Measurements from ENCODE around the gene BSDC1.

BSDC1 gene

DNA sequence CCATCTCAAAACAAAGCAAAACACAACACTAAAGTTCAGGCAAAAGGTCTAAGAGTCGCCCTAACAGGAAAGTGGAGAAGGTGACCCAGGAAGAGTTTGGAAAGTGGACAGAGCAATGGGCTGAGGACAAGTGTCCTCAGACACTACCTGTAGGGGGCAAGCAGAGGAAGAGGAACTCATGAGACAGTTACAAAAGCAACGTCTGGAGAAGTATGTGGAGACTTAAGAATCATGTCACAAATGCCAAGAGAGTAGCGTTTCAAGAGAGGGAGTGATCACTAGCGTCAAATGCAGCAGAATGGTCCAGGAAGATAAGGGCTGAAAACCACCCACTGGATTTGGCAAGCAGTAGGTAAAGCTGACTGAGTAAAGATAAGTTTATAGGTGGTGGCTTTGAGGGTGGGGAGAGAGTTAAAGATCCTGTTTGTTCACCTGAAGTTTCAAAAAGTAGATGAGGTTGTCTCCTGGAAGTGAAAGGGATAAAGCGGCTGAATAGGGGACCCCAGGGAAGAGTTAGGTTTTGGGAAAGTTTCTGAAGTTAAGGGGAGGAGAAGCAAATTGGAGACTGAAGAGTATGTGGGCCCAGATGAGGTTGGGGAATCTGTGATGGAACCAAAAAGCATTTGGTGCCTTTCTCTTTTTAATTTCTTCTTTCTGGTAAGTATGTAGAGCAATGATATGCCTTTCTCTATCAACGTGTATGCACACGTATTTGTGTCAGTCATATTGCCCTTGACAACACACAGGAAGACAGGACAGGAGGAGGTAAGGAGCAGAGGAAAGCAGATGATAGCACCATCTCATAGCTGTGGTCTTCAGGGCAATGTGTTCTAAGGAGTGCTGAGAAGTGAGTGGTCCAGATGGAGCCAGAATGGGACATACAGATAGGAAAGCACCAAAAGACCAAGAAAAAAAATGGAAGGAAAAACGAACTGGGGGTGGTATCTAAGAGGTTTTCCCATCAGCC is 3.1 kb downstream of the BSDC1 start:
- Mint-ChIP-seq H3K4me3 (no peak overlapping the region), H3K27me3 (ENCODE audit: low read depth, poor library complexity) (no peaks in the 10 kb centered on the region), H3K9me3 (no peaks in the 10 kb centered on the region), H3K27ac (no peak overlapping the region), H3K4me1 (peaks cover 25% of the 10 kb centered on the region), H3K36me3 (ENCODE audit: low read depth) (peaks cover 12% of the 10 kb centered on the region)
- TF ChIP-seq CTCF (IDR thresholded peaks at IDR 0.05): no peak
- DNase-seq: no peak

DNA sequence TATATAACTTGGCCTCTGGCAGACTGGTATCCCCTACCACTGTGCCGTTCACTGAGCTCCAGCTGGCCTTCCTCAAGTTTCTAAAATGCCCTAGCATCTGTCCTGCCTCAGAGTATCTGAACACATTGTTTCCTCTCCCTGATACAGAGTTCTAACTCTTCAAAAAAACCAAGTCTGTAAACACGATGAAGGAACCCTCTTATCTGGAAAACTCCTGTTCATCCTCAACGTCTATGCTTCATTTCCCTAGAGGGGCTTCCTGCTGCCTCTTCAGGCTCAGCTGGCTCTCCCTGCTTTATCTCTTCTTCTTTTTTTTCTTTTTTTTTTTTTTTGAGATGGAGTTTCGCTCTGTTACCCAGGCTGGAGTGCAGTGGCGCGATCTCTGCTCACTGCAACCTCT is 5.6 kb downstream of the BSDC1 start:
- peaks cover 12% of the 10 kb centered on the region for H3K4me1 Mint-ChIP-seq
- no peak overlapping the region for H3K27ac Mint-ChIP-seq
- no peaks in the 10 kb centered on the region for H3K27me3 Mint-ChIP-seq (ENCODE audit: low read depth, poor library complexity)
- no peaks in the 10 kb centered on the region for H3K9me3 Mint-ChIP-seq
- peaks cover 34% of the 10 kb centered on the region for H3K36me3 Mint-ChIP-seq (ENCODE audit: low read depth)
- DNase-seq: no peak
- no peak overlapping the region for H3K4me3 Mint-ChIP-seq
- no peak for TF ChIP-seq CTCF (IDR thresholded peaks at IDR 0.05)

GRCh38 chr1:32386676-32387392 is 7.4 kb downstream of the BSDC1 start:
- Mint-ChIP-seq H3K4me1 (no peaks in the 10 kb centered on the region), H3K36me3 (ENCODE audit: low read depth) (peaks cover 47% of the 10 kb centered on the region), H3K9me3 (no peaks in the 10 kb centered on the region), H3K4me3 (no peak overlapping the region), H3K27ac (no peak overlapping the region), H3K27me3 (ENCODE audit: low read depth, poor library complexity) (no peaks in the 10 kb centered on the region)
- DNase-seq: no peak
- TF ChIP-seq CTCF (IDR thresholded peaks at IDR 0.05): no peak

- Mint-ChIP-seq H3K4me3 (no peak overlapping the region), H3K9me3 (no peaks in the 10 kb centered on the region), H3K27ac (peak overlapping the region; percentile 2), H3K27me3 (ENCODE audit: low read depth, poor library complexity) (no peaks in the 10 kb centered on the region), H3K36me3 (ENCODE audit: low read depth) (peaks cover 63% of the 10 kb centered on the region), H3K4me1 (no peaks in the 10 kb centered on the region)
- TF ChIP-seq CTCF (IDR thresholded peaks at IDR 0.05): no peak
- DNase-seq: no peak
Measured at GRCh38 chr1:32380057-32380456, 14.2 kb downstream of the BSDC1 start.

GRCh38 chr1:32377541-32378220 is 16.6 kb downstream of the BSDC1 start:
- no peak overlapping the region for H3K27ac Mint-ChIP-seq
- H3K4me3 Mint-ChIP-seq: no peak overlapping the region
- H3K4me1 Mint-ChIP-seq: no peaks in the 10 kb centered on the region
- TF ChIP-seq CTCF (IDR thresholded peaks at IDR 0.05): no peak
- peaks cover 65% of the 10 kb centered on the region for H3K36me3 Mint-ChIP-seq (ENCODE audit: low read depth)
- no peak for DNase-seq
- H3K27me3 Mint-ChIP-seq (ENCODE audit: low read depth, poor library complexity): no peaks in the 10 kb centered on the region
- H3K9me3 Mint-ChIP-seq: no peaks in the 10 kb centered on the region

Data from nephron progenitor cell (in vitro differentiated cells).